ENCODE data around the gene COL15A1. TPM values are rescaled to one million over a fixed set of nuclear protein-coding genes. Genes with fewer than 3 reads are reported as not detected.

COL15A1 gene
- total RNA-seq, 2 experiments from 2014 or later, result 0.20 to 0.42 TPM

DNA sequence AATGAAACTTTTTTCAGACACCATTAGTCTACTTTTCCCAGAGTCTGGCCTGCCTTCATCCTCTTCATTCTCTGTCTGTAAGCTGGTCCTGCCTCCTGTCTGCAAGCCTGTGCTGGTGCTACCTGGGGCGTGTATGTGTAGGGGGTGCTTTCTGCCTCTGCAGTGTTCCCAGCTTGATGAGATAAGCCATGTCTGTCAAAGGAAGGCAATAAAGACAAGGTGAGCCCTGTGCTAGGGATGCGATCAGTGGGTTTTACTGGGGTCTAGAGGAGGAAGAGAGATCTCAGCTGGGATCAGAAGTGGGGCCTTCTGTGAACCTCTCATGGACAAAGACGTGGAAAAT, 83.2 kb downstream of the COL15A1 start:
- H3K27me3 Mint-ChIP-seq, result no peaks in the 10 kb centered on the region
- DNase-seq, result no peak
- no peak for ATAC-seq (ENCODE audit: low read depth)
- peaks cover 22% of the 10 kb centered on the region for H3K4me1 Mint-ChIP-seq
- POLR2A ChIA-PET, result interaction anchor here (1.3 to 2.8 kb wide), 3 partner anchors 8 to 16 kb away, joined by 3 to 14 read pairs (median 4); no protein-coding TSS in a partner anchor
- H3K4me3 Mint-ChIP-seq, result no peak overlapping the region
- peaks cover 8% of the 10 kb centered on the region for H3K36me3 Mint-ChIP-seq
- no peak overlapping the region for H3K27ac Mint-ChIP-seq
- no peaks in the 10 kb centered on the region for H3K9me3 Mint-ChIP-seq

DNA sequence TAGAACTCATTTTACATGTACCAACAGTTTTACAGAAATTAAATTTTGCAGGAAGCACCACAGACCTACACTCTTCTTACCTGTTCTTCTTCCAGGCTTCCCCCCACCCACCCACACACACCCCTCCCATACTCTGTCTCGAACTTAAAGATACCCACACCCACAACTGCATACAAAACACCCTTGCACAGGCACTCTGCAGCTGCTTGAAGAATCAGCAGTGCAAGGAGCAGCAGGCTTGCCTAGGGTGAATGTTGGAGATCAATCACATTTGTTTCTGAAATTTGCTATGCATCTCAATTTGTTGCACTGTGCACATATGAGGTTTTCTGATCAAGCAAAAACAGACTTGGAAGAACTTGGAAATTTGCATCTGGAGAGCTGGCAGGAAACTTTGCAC, 83.7 kb downstream of the COL15A1 start:
- peaks cover 22% of the 10 kb centered on the region for H3K4me1 Mint-ChIP-seq
- ATAC-seq (ENCODE audit: low read depth), result no peak
- DNase-seq, result no peak
- H3K27ac Mint-ChIP-seq, result no peak overlapping the region
- peaks cover under 1% of the 10 kb centered on the region for H3K9me3 Mint-ChIP-seq
- POLR2A ChIA-PET, result interaction anchor here (1.8 to 2.8 kb wide), 2 partner anchors 13 to 15 kb away, joined by 4 to 14 read pairs; no protein-coding TSS in a partner anchor
- peaks cover 9% of the 10 kb centered on the region for H3K36me3 Mint-ChIP-seq
- peaks cover under 1% of the 10 kb centered on the region for H3K27me3 Mint-ChIP-seq
- H3K4me3 Mint-ChIP-seq, result no peak overlapping the region

DNA sequence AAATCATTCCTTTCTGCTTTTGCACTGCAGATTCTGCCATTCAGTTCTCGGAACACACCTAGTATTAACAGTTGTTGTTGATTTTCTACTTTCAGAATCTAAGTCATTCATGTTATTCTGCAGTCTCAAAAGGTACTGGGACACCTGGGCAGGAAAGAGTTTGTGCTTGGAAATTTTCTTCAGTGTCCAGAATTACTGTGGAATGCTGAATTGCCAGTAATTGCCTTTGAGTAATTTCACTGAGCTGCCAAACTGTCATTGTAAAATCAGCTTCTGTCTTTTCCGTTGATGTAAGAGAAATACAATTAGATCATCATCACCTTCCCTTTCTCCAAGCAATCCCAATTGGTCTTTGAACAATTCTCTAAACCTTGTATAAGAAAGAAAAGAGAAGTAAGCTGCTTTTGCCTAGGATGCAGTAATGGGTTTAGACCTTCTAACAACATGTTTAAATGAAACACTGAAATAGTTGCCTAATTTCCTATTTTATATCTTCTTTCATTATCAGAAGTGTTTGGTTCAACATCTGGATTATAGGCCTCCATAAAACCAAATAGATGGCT, 85.5 kb downstream of the COL15A1 start:
- H3K27me3 Mint-ChIP-seq, result peaks cover 2% of the 10 kb centered on the region
- no peak overlapping the region for H3K4me3 Mint-ChIP-seq
- H3K4me1 Mint-ChIP-seq, result peaks cover 26% of the 10 kb centered on the region
- H3K36me3 Mint-ChIP-seq, result peaks cover 10% of the 10 kb centered on the region
- H3K9me3 Mint-ChIP-seq, result peaks cover 3% of the 10 kb centered on the region
- DNase-seq, result no peak
- no peak for ATAC-seq (ENCODE audit: low read depth)
- POLR2A ChIA-PET, result no interaction called here
- H3K27ac Mint-ChIP-seq, result no peak overlapping the region

DNA sequence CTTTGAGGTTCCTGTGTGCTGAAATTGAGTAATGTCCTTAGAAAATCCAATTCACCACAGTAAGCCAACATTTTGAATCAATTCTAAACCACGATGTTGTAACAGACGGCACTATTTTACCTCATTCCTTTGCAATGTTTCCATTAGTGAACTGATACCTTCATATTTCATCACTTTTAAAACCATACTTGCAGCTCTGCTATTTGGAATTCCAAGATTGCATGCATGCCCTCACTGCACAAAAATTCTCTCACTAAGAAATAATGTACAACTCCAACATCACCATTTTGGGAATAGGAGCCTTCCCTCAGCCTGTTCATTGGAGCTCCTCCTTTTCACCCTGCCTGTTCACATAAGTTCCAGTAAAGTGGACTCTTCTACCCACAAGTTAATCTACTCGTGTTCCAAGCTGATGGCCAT, 86.4 kb downstream of the COL15A1 start:
- H3K4me3 Mint-ChIP-seq, result no peak overlapping the region
- H3K4me1 Mint-ChIP-seq, result peaks cover 29% of the 10 kb centered on the region
- peaks cover 2% of the 10 kb centered on the region for H3K27me3 Mint-ChIP-seq
- H3K9me3 Mint-ChIP-seq, result peaks cover 3% of the 10 kb centered on the region
- no peak for ATAC-seq (ENCODE audit: low read depth)
- DNase-seq, result no peak
- POLR2A ChIA-PET, result interaction anchor here (0.8 kb wide), 1 partner anchor 16 kb away, joined by 3 read pairs; no protein-coding TSS in a partner anchor
- peaks cover 10% of the 10 kb centered on the region for H3K36me3 Mint-ChIP-seq
- H3K27ac Mint-ChIP-seq, result no peak overlapping the region

DNA sequence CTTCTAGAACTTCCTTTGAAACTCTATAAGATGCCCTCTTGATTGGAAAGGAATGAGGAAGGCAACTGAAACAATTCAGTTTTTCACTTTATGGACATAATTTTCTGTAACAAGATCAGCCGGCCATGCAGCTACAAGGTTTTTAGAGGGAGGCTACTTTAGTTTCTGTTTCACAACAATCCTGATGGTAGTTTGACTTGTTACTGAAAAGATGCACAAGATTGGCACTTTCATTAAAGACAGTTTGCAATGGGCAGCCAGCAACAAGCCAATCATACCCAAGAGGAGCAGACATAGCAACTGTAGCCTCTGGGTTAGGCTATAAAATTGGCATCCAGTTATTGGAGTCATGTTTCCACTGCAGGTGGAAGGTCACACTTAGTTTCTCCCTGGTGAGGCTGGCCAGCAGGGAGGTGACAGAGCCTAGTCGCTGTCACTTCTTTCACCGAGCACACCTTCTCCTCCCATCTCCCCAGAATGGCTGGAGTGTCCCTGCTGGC, 87.0 kb downstream of the COL15A1 start:
- Mint-ChIP-seq H3K9me3 (peaks cover 3% of the 10 kb centered on the region), H3K27ac (no peak overlapping the region), H3K27me3 (peaks cover 2% of the 10 kb centered on the region), H3K36me3 (peaks cover 10% of the 10 kb centered on the region), H3K4me1 (peaks cover 35% of the 10 kb centered on the region), H3K4me3 (no peak overlapping the region)
- DNase-seq (no peak), ATAC-seq (ENCODE audit: low read depth) (no peak)
- POLR2A ChIA-PET, result interaction anchor here (0.8 kb wide), 1 partner anchor 15 kb away, joined by 3 read pairs; no protein-coding TSS in a partner anchor

DNA sequence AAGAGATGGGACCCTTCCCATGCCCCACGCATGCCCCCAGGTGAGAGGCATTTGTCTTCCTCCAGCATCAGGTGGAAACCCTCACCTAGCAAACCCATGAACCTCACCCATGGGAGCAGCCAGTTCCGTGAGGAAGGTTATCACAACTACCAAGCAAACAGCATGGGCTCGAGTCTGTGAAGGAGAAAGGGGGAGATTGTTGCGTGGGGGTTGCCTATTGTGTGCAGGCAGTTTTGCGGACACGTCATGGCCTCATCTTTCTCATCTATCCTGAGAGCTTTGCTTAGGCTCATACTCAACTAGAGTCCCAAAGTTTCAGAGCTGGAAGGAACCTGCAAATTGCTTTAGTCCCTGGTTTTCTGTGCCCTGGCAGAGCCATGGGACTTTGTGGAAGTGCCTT, 87.6 kb downstream of the COL15A1 start:
- peaks cover 3% of the 10 kb centered on the region for H3K9me3 Mint-ChIP-seq
- H3K4me1 Mint-ChIP-seq, result peaks cover 37% of the 10 kb centered on the region
- DNase-seq, result no peak
- H3K36me3 Mint-ChIP-seq, result peaks cover 7% of the 10 kb centered on the region
- peaks cover 2% of the 10 kb centered on the region for H3K27me3 Mint-ChIP-seq
- H3K27ac Mint-ChIP-seq, result no peak overlapping the region
- POLR2A ChIA-PET, result no interaction called here
- no peak for ATAC-seq (ENCODE audit: low read depth)
- no peak overlapping the region for H3K4me3 Mint-ChIP-seq

DNA sequence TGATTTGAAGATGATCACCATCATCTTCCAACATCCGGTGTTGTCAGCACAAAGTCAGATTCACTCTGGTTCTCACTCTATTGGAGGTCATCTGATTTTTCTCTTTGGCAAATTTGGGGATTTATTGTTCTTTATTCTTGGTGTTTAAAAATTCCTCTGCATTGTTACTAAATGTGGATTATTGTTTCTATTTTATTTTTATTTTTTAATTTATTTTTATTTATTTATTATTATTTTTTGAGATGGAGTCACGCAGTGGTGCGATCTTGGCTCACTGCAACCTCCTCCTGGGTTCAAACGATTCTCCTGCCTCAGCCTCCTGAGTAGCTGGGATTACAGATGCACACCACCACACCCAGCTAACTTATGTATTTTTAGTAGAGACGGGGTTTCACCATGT, 88.3 kb downstream of the COL15A1 start:
- ATAC-seq (ENCODE audit: low read depth) (no peak), DNase-seq (no peak)
- H3K27me3 Mint-ChIP-seq, result peaks cover 2% of the 10 kb centered on the region
- POLR2A ChIA-PET, result no interaction called here
- H3K9me3 Mint-ChIP-seq, result peaks cover 3% of the 10 kb centered on the region
- H3K4me1 Mint-ChIP-seq, result peaks cover 31% of the 10 kb centered on the region
- H3K4me3 Mint-ChIP-seq, result no peak overlapping the region
- no peak overlapping the region for H3K27ac Mint-ChIP-seq
- H3K36me3 Mint-ChIP-seq, result peaks cover 7% of the 10 kb centered on the region

DNA sequence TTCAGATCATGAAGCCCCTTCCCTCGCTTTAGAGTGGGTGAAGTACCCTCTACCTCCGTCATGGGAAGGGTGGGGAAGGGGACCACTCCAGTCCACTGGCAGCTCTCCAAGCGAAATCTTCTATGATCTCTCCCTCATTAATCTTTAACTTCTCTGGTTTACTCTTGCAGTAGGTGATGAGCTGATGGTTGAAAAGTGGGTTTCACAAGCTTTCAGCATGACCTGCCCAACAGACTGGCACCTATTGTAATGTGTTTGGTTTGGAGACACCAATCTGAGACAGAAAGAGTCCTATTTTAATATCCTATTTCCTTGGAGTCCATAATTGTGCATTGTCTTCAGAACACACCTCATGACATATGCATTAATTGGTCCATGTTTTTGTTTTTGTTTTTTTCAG, 90.4 kb downstream of the COL15A1 start:
- peak overlapping the region; percentile 11 for H3K27ac Mint-ChIP-seq
- H3K36me3 Mint-ChIP-seq, result peaks cover 5% of the 10 kb centered on the region
- no peak overlapping the region for H3K4me3 Mint-ChIP-seq
- no peak for ATAC-seq (ENCODE audit: low read depth)
- H3K9me3 Mint-ChIP-seq, result peaks cover 3% of the 10 kb centered on the region
- peaks cover 30% of the 10 kb centered on the region for H3K4me1 Mint-ChIP-seq
- POLR2A ChIA-PET, result interaction anchor here (0.6 to 1.2 kb wide), 3 partner anchors 10 to 965 kb away, joined by 3 to 7 read pairs (median 6); no protein-coding TSS in a partner anchor
- peaks cover 2% of the 10 kb centered on the region for H3K27me3 Mint-ChIP-seq
- no peak for DNase-seq

DNA sequence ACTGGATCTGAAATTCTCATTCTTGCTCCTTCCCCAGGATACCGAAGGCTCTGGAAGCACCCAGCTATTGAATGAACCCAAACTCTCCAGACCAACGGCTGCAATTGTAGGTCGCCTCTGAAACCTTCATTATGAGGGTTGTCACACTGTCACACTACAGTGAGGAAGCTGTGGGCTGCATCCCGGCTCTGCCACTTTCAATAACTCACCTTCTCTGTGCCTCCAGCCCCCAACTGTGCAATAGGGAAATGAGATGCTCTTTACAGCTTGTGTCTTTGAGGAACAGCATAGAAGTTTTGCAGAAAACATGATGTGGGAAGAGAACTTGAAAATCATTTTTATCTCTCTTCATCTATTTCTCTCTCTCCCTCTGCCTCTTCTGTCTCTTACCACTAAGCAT, 91.6 kb downstream of the COL15A1 start:
- Mint-ChIP-seq H3K4me1 (peaks cover 37% of the 10 kb centered on the region), H3K27ac (peak overlapping the region; percentile 27), H3K4me3 (no peak overlapping the region), H3K36me3 (peaks cover 3% of the 10 kb centered on the region), H3K27me3 (peaks cover 2% of the 10 kb centered on the region), H3K9me3 (peaks cover 3% of the 10 kb centered on the region)
- POLR2A ChIA-PET, result interaction anchor here (0.7 to 1.2 kb wide), 4 partner anchors 7 to 13 kb away, joined by 3 to 4 read pairs (median 3); no protein-coding TSS in a partner anchor
- no peak for DNase-seq
- ATAC-seq (ENCODE audit: low read depth), result no peak

DNA sequence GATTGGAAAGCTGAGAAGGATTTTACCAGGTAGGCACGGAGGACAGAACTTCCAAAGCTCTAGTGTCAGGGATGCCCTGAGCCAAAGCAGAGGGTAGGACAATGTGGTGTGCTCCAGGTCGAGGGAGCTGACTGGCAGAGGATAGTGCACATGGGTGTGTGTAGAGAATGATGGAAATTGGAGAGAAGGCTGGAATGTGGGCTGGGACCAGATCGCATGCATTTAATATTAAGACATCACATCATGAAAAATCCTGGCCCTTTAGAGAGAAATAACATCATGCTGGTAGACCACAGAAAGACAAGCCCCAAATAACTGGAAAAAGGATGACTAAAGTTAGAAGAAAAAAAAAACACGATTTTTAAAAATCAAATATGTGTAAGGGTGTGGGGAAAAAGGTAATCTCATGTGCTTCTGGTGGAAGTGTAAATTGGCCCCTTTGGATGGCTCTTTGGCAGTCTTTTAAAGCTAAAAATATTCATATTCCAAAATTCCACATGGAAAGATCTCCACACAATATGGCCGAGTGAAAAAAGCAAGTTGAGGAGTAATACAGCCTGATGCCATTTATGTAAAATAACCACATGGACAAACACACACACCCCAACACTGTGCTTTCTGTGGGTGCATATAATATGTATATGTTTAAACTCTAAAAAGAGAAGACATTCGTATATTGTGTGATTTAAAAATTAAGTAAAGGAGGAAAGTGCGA, 94.2 kb downstream of the COL15A1 start:
- Mint-ChIP-seq H3K4me1 (peaks cover 48% of the 10 kb centered on the region), H3K4me3 (no peak overlapping the region), H3K27ac (no peak overlapping the region), H3K36me3 (no peaks in the 10 kb centered on the region), H3K9me3 (no peaks in the 10 kb centered on the region), H3K27me3 (no peaks in the 10 kb centered on the region)
- ATAC-seq (ENCODE audit: low read depth) (no peak), DNase-seq (no peak)
- POLR2A ChIA-PET, result interaction anchor here (0.8 to 2.6 kb wide), 2 partner anchors 21 to 24 kb away, joined by 3 to 9 read pairs; no protein-coding TSS in a partner anchor

DNA sequence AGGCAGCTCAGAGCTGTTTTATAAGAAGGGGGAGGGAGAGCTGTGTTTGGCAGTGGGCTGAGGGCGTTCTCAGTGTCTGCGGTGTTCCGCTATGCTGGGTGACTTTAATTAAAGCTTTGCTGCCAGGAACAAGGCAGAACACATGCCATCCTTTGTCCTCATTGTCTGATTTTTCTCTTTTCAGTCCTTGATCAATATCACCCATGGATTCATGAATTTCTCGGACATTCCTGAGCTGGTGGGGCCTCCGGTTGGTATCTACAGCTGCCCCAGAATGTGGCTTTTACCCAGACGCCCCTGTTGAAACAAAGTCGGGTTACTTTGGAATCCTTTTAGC, 94.7 kb downstream of the COL15A1 start:
- POLR2A ChIA-PET, result interaction anchor here (0.8 to 2.6 kb wide), 3 partner anchors 16 to 25 kb away, joined by 3 to 9 read pairs (median 3); no protein-coding TSS in a partner anchor
- H3K4me1 Mint-ChIP-seq, result peaks cover 47% of the 10 kb centered on the region
- no peak overlapping the region for H3K27ac Mint-ChIP-seq
- H3K36me3 Mint-ChIP-seq, result no peaks in the 10 kb centered on the region
- no peaks in the 10 kb centered on the region for H3K9me3 Mint-ChIP-seq
- DNase-seq (no peak), ATAC-seq (ENCODE audit: low read depth) (no peak)
- H3K4me3 Mint-ChIP-seq, result no peak overlapping the region
- H3K27me3 Mint-ChIP-seq, result no peaks in the 10 kb centered on the region

DNA sequence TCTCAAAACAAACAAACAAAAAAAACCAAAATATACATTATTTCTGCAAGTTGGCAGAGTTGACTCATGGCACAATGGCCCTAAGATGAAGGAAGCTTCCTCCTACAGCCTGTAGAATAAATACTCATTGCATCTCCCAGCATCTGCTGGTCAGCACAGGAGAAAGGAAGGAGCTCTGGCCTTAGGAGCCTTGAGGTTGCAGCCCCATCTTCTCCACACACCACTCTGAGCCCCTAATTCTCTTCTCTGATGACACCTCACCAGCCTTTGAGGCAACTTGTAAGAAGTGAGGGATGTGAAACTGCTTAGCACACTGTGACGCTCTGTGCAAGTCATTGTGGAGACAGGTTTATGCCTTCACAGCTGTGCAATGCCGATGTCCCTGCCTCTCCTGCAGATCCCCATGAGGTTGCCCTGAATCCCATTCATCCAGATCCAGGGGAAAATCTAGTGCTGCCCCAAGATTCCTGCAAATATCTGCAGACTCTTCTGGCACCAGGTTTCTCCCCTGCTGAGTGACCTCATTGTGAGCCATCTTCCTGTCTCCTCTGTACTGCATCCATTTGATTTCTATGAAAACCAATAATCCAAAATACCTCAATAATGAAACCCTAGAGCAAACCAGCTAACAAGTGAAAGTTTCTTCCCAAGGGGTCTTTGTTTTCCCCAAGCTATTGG, 95.9 kb downstream of the COL15A1 start:
- peak overlapping the region; percentile 63 for H3K27ac Mint-ChIP-seq
- POLR2A ChIA-PET, result interaction anchor here (1.1 to 2.6 kb wide), 3 partner anchors 17 to 26 kb away, joined by 3 to 9 read pairs (median 5); no protein-coding TSS in a partner anchor
- ATAC-seq (ENCODE audit: low read depth) (peak; percentile 40), DNase-seq (no peak)
- H3K4me3 Mint-ChIP-seq, result no peak overlapping the region
- H3K27me3 Mint-ChIP-seq, result no peaks in the 10 kb centered on the region
- H3K36me3 Mint-ChIP-seq, result peaks cover 8% of the 10 kb centered on the region
- peaks cover 7% of the 10 kb centered on the region for H3K9me3 Mint-ChIP-seq
- peaks cover 51% of the 10 kb centered on the region for H3K4me1 Mint-ChIP-seq

DNA sequence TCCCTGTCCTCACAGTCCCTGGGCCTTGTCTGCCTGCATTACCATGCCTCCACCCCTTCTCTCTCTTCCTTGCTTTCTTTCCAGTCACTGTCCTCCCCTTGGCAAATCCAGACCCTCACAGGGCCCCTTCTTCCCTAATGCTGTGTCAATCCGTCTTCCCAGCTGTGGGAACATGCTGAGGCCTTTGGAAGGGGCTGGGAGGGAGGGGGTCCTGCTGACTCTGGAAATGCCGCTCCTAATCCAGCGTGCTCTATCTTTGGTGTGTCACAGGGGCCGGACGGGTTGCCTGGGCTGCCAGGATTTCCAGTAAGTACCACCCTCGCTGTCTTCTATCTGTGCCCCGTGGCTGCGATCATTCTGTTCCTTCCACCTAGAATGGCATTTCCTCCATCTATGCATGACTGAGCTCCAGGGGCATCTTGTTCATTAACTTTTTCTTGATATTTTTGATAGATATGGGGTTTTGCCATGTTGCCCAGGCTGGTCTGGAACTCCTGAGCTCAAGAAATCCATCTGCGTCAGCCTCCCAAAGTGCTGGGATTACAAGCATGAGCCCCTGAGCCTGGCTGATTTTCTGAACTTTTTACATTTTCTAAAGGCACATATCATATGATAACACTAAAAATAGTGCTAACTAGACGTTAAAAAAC, 96.7 kb downstream of the COL15A1 start:
- no peaks in the 10 kb centered on the region for H3K27me3 Mint-ChIP-seq
- peaks cover 12% of the 10 kb centered on the region for H3K9me3 Mint-ChIP-seq
- H3K4me3 Mint-ChIP-seq, result no peak overlapping the region
- peak overlapping the region; percentile 63 for H3K27ac Mint-ChIP-seq
- H3K4me1 Mint-ChIP-seq, result peaks cover 54% of the 10 kb centered on the region
- no peak for ATAC-seq (ENCODE audit: low read depth)
- POLR2A ChIA-PET, result interaction anchor here (0.9 to 2.6 kb wide), 3 partner anchors 18 to 27 kb away, joined by 3 to 9 read pairs (median 5); no protein-coding TSS in a partner anchor
- no peak for DNase-seq
- peaks cover 14% of the 10 kb centered on the region for H3K36me3 Mint-ChIP-seq

All from activated naive CD8-positive, alpha-beta T cell treated with anti-CD3 and anti-CD28 coated beads, Interleukin-2, amount 10 ng/mL, durations not matched to agents 7 days and 5 days (primary cell).